HEK293 (cell line): ENCODE data around the gene RASL10A.

ENCODE experiments used
- CTCF ChIP-seq: fragments of 450-650 bp; formaldehyde crosslinking; IDR thresholded peaks from 2 replicates; pipeline ENCODE4 v1.5.1; 2016; ENCODE audit warnings: missing biosample characterization, missing genetic modification characterization
- GLIS1 ChIP-seq: fragments of 450-650 bp; formaldehyde crosslinking; IDR thresholded peaks from 2 replicates; pipeline ENCODE4 v1.5.1; 2016; ENCODE audit warnings: missing biosample characterization, missing genetic modification characterization
- GLIS2 ChIP-seq: fragments of 450-650 bp; formaldehyde crosslinking; IDR thresholded peaks from 2 replicates; pipeline ENCODE4 v1.5.1; 2016; ENCODE audit warnings: missing biosample characterization, missing genetic modification characterization
- HOXA7 ChIP-seq: sonication (generic); formaldehyde crosslinking; IDR thresholded peaks from 2 replicates; pipeline ENCODE4 v1.8.1; 2022; ENCODE audit warnings: missing genetic modification reagents, borderline replicate concordance
- IKZF3 ChIP-seq: fragments of 450-650 bp; IDR thresholded peaks from 2 replicates; pipeline ENCODE4 v1.5.0; 2018; ENCODE audit warnings: missing biosample characterization, mild to moderate bottlenecking, missing genetic modification characterization, moderate library complexity
- KLF1 ChIP-seq: fragments of 450-650 bp; formaldehyde crosslinking; IDR thresholded peaks from 2 replicates; pipeline ENCODE4 v1.5.1; 2016; ENCODE audit warnings: missing biosample characterization, missing genetic modification characterization
- KLF16 ChIP-seq: fragments of 450-650 bp; formaldehyde crosslinking; IDR thresholded peaks from 2 replicates; pipeline ENCODE4 v1.5.1; 2017; ENCODE audit warnings: missing biosample characterization, missing genetic modification characterization
- OVOL3 ChIP-seq: fragments of 450-650 bp; formaldehyde crosslinking; IDR thresholded peaks from 2 replicates; pipeline ENCODE4 v1.5.1; 2016; ENCODE audit warnings: missing biosample characterization, missing genetic modification characterization
- SETDB1 ChIP-seq: IDR thresholded peaks from one replicate; pipeline ENCODE4 v1.6.1; 2017; ENCODE audit warnings: mild to moderate bottlenecking, low read length, moderate library complexity, mixed read lengths; ENCODE audit not compliant: insufficient read length
- SP2 ChIP-seq: fragments of 450-650 bp; formaldehyde crosslinking; IDR thresholded peaks from 2 replicates; pipeline ENCODE4 v1.5.1; 2016; ENCODE audit warnings: missing biosample characterization, missing genetic modification characterization
- SP7 ChIP-seq: fragments of 450-650 bp; formaldehyde crosslinking; IDR thresholded peaks from 2 replicates; pipeline ENCODE4 v1.5.1; 2016; ENCODE audit warnings: missing biosample characterization, missing genetic modification characterization
- ZBTB21 ChIP-seq: fragments of 450-650 bp; formaldehyde crosslinking; IDR thresholded peaks from 2 replicates; pipeline ENCODE4 v1.5.1; 2017; ENCODE audit warnings: missing biosample characterization, missing genetic modification characterization
- ZFP37 ChIP-seq: fragments of 450-650 bp; formaldehyde crosslinking; IDR thresholded peaks from 2 replicates; pipeline ENCODE4 v1.5.1; 2016; ENCODE audit warnings: missing biosample characterization, missing genetic modification characterization
- ZFP69B ChIP-seq: fragments of 450-650 bp; formaldehyde crosslinking; IDR thresholded peaks from 2 replicates; pipeline ENCODE4 v1.5.1; 2016; ENCODE audit warnings: missing biosample characterization, missing genetic modification characterization
- ZNF280D ChIP-seq: fragments of 450-650 bp; formaldehyde crosslinking; IDR thresholded peaks from 2 replicates; pipeline ENCODE4 v1.5.1; 2016; ENCODE audit warnings: missing biosample characterization, missing genetic modification characterization
- ZNF549 ChIP-seq: fragments of 450-650 bp; IDR thresholded peaks from 2 replicates; pipeline ENCODE4 v1.5.1; 2018; ENCODE audit warnings: missing biosample characterization, missing genetic modification characterization, mild to moderate bottlenecking, inconsistent platforms, moderate library complexity
- ZNF580 ChIP-seq: fragments of 450-650 bp; formaldehyde crosslinking; IDR thresholded peaks from 2 replicates; pipeline ENCODE4 v1.5.1; 2016; ENCODE audit warnings: missing biosample characterization, missing genetic modification characterization
- ZNF645 ChIP-seq: fragments of 450-650 bp; formaldehyde crosslinking; IDR thresholded peaks from 2 replicates; pipeline ENCODE4; 2016; ENCODE audit warnings: missing biosample characterization, missing genetic modification characterization
- ZNF660 ChIP-seq: fragments of 450-650 bp; IDR thresholded peaks from 2 replicates; pipeline ENCODE4 v1.5.1; 2018; ENCODE audit warnings: missing biosample characterization, mild to moderate bottlenecking, missing genetic modification characterization
- ZNF704 ChIP-seq: fragments of 450-650 bp; formaldehyde crosslinking; IDR thresholded peaks from 2 replicates; pipeline ENCODE4 v1.5.1; 2016; ENCODE audit warnings: missing biosample characterization, missing genetic modification characterization
- ZNF747 ChIP-seq: fragments of 450-650 bp; formaldehyde crosslinking; IDR thresholded peaks from 2 replicates; pipeline ENCODE4 v1.5.1; 2016; ENCODE audit warnings: missing biosample characterization, missing genetic modification characterization
- ZNF768 ChIP-seq: fragments of 450-650 bp; formaldehyde crosslinking; IDR thresholded peaks from 2 replicates; pipeline ENCODE4 v1.5.1; 2018; ENCODE audit warnings: missing biosample characterization, mild to moderate bottlenecking, missing genetic modification characterization
- ZNF785 ChIP-seq: fragments of 450-650 bp; formaldehyde crosslinking; IDR thresholded peaks from 2 replicates; pipeline ENCODE4 v1.5.1; 2016; ENCODE audit warnings: missing biosample characterization, missing genetic modification characterization
- ZSCAN30 ChIP-seq: fragments of 450-650 bp; IDR thresholded peaks from 2 replicates; pipeline ENCODE4 v1.5.1; 2018; ENCODE audit warnings: missing biosample characterization, mild to moderate bottlenecking, missing genetic modification characterization, moderate library complexity
- ZXDB ChIP-seq: fragments of 450-650 bp; formaldehyde crosslinking; IDR thresholded peaks from 2 replicates; pipeline ENCODE4 v1.5.1; 2016; ENCODE audit warnings: missing biosample characterization, missing genetic modification characterization
- TF ChIP-seq, protein P1 (sequence below): fragments of 450-650 bp; formaldehyde crosslinking; IDR thresholded peaks from 2 replicates; pipeline ENCODE4 v1.5.1; 2016; ENCODE audit warnings: missing biosample characterization, missing genetic modification characterization
- TF ChIP-seq, protein P2 (sequence below): IDR thresholded peaks from 2 replicates; pipeline ENCODE4 v1.6.1; 2011; ENCODE audit warnings: mild to moderate bottlenecking, low read depth, low read length, borderline replicate concordance
- TF ChIP-seq, protein P3 (sequence below): fragments of 450-650 bp; formaldehyde crosslinking; IDR thresholded peaks from 2 replicates; pipeline ENCODE4 v1.5.1; 2016; ENCODE audit warnings: missing biosample characterization, missing genetic modification characterization

RASL10A gene

GRCh38 chr22:29306835-29307595 is 8.5 kb downstream of the RASL10A start (continued):
- TF ChIP-seq ZFP69B (peak; percentile 93), SETDB1 (no peak), ZFP37 (tag by site-specific recombination) (no peak), ZBTB21 (no peak), CTCF (tag by site-specific recombination) (no peak), GLIS2 (tag by site-specific recombination) (no peak), ZXDB (tag by site-specific recombination) (0 out of 2 replicates have a peak, but pooled peaks have one; percentile 4), HOXA7 (CRISPR knock-in tag) (no peak), IKZF3 (tag by site-specific recombination) (peak; percentile 91), ZNF768 (tag by site-specific recombination) (peak; percentile 99; the same call in 1 of the 2 replicates), ZNF549 (tag by site-specific recombination) (no peak), ZNF660 (tag by site-specific recombination) (no peak), SP2 (tag by site-specific recombination) (peak; percentile 60), ZNF704 (no peak), SP7 (no peak), ZSCAN30 (no peak), KLF1 (tag by site-specific recombination) (peak; percentile 71), ZNF580 (tag by site-specific recombination) (0 out of 2 replicates have a peak, but pooled peaks have one; percentile 12), ZNF280D (no peak), ZNF785 (tag by site-specific recombination) (no peak), GLIS1 (tag by site-specific recombination) (no peak), ZNF645 (tag by site-specific recombination) (no peak), KLF16 (tag by site-specific recombination) (0 out of 2 replicates have a peak, but pooled peaks have one; percentile 13), ZNF747 (tag by site-specific recombination) (no peak), OVOL3 (tag by site-specific recombination) (no peak)
- TF ChIP-seq, protein P1, sequence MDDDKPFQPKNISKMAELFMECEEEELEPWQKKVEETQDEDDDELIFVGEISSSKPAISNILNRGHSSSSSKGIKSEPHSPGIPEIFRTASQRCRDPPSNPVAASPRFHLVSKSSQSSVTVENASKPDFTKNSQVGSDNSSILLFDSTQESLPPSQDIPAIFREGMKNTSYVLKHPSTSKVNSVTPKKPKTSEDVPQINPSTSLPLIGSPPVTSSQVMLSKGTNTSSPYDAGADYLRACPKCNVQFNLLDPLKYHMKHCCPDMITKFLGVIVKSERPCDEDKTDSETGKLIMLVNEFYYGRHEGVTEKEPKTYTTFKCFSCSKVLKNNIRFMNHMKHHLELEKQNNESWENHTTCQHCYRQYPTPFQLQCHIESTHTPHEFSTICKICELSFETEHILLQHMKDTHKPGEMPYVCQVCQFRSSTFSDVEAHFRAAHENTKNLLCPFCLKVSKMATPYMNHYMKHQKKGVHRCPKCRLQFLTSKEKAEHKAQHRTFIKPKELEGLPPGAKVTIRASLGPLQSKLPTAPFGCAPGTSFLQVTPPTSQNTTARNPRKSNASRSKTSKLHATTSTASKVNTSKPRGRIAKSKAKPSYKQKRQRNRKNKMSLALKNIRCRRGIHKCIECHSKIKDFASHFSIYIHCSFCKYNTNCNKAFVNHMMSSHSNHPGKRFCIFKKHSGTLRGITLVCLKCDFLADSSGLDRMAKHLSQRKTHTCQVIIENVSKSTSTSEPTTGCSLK (tag by site-specific recombination), result no peak
- TF ChIP-seq, protein P2, sequence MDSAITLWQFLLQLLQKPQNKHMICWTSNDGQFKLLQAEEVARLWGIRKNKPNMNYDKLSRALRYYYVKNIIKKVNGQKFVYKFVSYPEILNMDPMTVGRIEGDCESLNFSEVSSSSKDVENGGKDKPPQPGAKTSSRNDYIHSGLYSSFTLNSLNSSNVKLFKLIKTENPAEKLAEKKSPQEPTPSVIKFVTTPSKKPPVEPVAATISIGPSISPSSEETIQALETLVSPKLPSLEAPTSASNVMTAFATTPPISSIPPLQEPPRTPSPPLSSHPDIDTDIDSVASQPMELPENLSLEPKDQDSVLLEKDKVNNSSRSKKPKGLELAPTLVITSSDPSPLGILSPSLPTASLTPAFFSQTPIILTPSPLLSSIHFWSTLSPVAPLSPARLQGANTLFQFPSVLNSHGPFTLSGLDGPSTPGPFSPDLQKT, result no peak
- TF ChIP-seq, protein P3, sequence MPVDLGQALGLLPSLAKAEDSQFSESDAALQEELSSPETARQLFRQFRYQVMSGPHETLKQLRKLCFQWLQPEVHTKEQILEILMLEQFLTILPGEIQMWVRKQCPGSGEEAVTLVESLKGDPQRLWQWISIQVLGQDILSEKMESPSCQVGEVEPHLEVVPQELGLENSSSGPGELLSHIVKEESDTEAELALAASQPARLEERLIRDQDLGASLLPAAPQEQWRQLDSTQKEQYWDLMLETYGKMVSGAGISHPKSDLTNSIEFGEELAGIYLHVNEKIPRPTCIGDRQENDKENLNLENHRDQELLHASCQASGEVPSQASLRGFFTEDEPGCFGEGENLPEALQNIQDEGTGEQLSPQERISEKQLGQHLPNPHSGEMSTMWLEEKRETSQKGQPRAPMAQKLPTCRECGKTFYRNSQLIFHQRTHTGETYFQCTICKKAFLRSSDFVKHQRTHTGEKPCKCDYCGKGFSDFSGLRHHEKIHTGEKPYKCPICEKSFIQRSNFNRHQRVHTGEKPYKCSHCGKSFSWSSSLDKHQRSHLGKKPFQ (tag by site-specific recombination), result no peak
